Lower lobe of right lung (tissue), 2 donors: ENCODE measurements around the gene FBN1. TPM values are rescaled to one million over a fixed set of nuclear protein-coding genes. Genes with fewer than 3 reads are reported as not detected.
A peak's percentile ranks its signal among the peaks of the same experiment; 100 is the strongest.

ENCODE experiments used
- ATAC-seq, 2 donors: fragments of 200-7000 bp; cut with Tn5 transposase; one replicate each; pipeline ENCODE4 v1.9.1; 2020 to 2022; ENCODE audit warnings: mild to moderate bottlenecking in 2 of 2, moderate library complexity in 2 of 2
- DNase-seq: peaks from one replicate; pipeline ENCODE4 v3.0.0-alpha.2; 2020
- H3K27ac ChIP-seq: fragments of 200-600 bp; one replicate; pipeline ENCODE4 v1.8.0; 2022
- H3K27me3 ChIP-seq: fragments of 200-600 bp; one replicate; pipeline ENCODE4 v1.8.0; 2022; ENCODE audit warnings: low read depth
- H3K36me3 ChIP-seq: fragments of 200-600 bp; one replicate; pipeline ENCODE4 v1.8.0; 2022; ENCODE audit warnings: mild to moderate bottlenecking
- H3K4me1 ChIP-seq: fragments of 200-600 bp; one replicate; pipeline ENCODE4 v1.8.0; 2022
- H3K4me3 ChIP-seq: fragments of 200-600 bp; one replicate; pipeline ENCODE4 v1.8.0; 2022; ENCODE audit warnings: mild to moderate bottlenecking
- H3K9me3 ChIP-seq: fragments of 200-600 bp; one replicate; pipeline ENCODE4 v1.8.0; 2022
- intact Hi-C: fragments of 100-400 bp; cut with DNase I; formaldehyde crosslinking; loops from one replicate; pipeline ENCODE4 v1.11.0; 2022
- total RNA-seq: library from RNA; stranded (reverse); fragmentation: NEBNext Ultra II Directional; extraction: Animal tissue kit (Norgen Biotek cat#: 25700); gene quantifications from one replicate; pipeline ENCODE4 v1.2.1, GENCODE V29; 2021
- TF ChIP-seq, protein P1 (sequence below): fragments of 200-600 bp; IDR thresholded peaks from one replicate; pipeline ENCODE4 v1.8.0; 2022; ENCODE audit warnings: antibody characterized with exemption, mild to moderate bottlenecking
- donor health status: DM: no; HTN: yes; CAD: no; lungs with severe emphysema.

The FBN1 gene
- total RNA-seq, 1 donor from 2014 or later: 75.3 TPM

DNA sequence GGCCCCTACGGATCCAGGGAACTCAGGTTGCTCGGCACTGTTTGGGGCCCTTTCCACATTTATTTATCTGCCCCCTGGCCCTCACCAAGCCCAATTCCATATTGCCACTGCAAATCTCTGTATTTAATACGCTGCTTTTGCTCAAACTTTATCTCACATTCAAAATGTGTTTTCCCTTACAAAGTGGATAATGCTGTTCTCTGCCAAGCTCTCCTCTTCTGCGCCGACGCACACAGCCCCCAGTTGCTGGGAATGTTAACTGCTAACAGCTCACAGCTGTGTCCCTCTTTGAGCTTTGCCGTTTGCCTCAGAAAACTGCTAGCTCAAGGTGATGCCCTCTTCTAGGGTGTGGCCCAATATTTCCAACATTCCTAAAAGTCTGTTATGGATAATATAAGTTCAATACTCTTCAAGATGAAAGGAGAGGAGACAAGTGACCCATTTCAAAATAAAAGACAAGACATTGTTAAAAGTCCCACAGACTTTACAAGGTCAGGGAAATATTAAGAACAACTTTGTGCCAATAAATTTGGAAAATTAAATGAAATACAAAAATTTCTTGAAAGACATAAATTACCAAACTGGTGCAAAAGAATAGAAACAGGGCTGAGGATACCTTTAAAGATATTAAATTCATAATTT lies 12.6 kb upstream of the FBN1 start:
- TF ChIP-seq, protein P1, sequence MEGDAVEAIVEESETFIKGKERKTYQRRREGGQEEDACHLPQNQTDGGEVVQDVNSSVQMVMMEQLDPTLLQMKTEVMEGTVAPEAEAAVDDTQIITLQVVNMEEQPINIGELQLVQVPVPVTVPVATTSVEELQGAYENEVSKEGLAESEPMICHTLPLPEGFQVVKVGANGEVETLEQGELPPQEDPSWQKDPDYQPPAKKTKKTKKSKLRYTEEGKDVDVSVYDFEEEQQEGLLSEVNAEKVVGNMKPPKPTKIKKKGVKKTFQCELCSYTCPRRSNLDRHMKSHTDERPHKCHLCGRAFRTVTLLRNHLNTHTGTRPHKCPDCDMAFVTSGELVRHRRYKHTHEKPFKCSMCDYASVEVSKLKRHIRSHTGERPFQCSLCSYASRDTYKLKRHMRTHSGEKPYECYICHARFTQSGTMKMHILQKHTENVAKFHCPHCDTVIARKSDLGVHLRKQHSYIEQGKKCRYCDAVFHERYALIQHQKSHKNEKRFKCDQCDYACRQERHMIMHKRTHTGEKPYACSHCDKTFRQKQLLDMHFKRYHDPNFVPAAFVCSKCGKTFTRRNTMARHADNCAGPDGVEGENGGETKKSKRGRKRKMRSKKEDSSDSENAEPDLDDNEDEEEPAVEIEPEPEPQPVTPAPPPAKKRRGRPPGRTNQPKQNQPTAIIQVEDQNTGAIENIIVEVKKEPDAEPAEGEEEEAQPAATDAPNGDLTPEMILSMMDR: no peak
- H3K36me3 ChIP-seq: no peaks in the 10 kb centered on the region
- no peaks in the 10 kb centered on the region for H3K9me3 ChIP-seq
- H3K27me3 ChIP-seq: no peaks in the 10 kb centered on the region
- H3K4me1 ChIP-seq: no peaks in the 10 kb centered on the region
- H3K27ac ChIP-seq: no peak overlapping the region
- no peak for DNase-seq
- no peak overlapping the region for H3K4me3 ChIP-seq
- peak in 1 of 2 donors; percentile 21 for ATAC-seq
- intact Hi-C loops: no loop called here

DNA sequence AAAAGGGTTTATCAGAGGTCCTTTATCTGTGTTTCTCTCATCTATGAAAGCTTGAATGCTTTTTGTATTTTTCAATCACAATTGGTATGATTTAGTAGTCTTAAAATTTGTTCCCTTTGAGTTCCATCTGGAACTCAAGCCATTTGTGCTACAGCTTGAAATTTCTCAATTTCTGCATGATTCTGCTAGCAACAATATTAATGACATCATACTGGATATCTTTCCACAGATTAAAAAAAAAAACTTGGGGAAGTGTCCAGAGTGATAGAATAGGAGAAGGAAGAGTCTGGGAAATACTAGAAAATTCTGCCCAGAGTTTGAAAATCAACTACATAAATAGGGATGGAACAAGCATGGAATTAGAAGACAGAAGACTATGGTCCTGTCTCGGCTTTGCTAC lies 9.3 kb upstream of the FBN1 start:
- Histone ChIP-seq H3K27me3 (no peaks in the 10 kb centered on the region), H3K4me1 (no peaks in the 10 kb centered on the region), H3K9me3 (no peaks in the 10 kb centered on the region), H3K36me3 (no peaks in the 10 kb centered on the region), H3K4me3 (no peak overlapping the region), H3K27ac (no peak overlapping the region)
- TF ChIP-seq, protein P1: no peak
- ATAC-seq (no peak), DNase-seq (no peak)
- intact Hi-C loops: no loop called here

DNA sequence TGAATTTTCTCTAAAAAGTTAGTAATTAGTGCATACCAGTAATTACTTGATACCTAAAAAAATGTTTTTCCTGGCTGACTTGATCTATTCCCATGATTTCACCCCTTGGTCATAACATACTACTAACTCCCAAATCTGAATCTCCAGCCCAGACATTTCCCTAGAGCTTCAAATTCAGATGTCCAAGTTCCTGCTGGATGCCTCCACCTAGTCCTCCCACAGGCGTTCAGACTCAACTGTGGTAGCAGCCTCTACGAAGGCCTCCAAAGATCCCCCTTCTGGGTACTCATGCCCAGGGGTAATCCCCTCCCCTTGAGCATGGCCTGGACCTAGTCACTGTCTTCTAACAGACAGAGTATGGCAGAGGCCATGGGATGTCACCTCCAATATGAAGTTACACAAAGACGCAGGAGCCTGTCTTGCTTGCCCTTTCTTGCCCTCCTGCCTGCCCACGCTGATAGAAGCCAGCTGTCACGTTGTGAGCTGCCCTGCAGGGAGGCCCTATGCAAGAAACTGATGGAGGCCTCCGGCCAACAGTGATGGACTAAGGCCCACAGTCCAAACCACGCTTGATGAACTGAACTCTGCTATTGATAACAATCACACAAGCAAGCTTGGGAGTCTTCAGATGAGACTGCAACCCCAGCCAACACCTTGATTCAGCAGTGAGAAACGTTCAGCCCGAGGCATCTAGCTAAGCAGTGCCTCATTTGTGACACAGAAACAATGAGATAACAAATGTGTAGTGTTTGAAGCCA lies 8.6 kb upstream of the FBN1 start:
- intact Hi-C loops: no loop called here
- Histone ChIP-seq H3K27me3 (no peaks in the 10 kb centered on the region), H3K27ac (no peak overlapping the region), H3K9me3 (no peaks in the 10 kb centered on the region), H3K36me3 (no peaks in the 10 kb centered on the region), H3K4me1 (no peaks in the 10 kb centered on the region), H3K4me3 (no peak overlapping the region)
- DNase-seq (no peak), ATAC-seq (no peak)
- TF ChIP-seq, protein P1: no peak

DNA sequence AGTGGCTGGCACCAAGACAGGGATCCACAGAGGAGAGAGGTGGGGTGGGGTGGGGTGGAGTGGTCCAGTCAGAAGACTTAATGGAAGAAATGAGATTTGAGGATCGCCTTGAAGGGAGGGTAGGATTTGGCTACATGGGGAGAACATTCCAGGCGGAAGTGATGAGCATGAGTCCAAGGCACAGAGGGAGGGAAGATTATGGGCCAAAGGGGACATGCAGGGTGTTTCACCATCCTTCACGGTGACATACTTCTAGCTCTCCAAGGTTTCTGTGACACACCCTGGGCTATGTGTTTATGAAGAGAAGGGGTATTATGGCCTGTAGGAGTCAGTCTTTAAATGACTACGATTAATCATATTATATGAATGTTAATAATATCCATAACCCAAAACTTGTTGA lies 7.7 kb upstream of the FBN1 start:
- Histone ChIP-seq H3K9me3 (no peaks in the 10 kb centered on the region), H3K36me3 (no peaks in the 10 kb centered on the region), H3K27ac (no peak overlapping the region), H3K4me3 (no peak overlapping the region), H3K4me1 (no peaks in the 10 kb centered on the region), H3K27me3 (no peaks in the 10 kb centered on the region)
- DNase-seq (no peak), ATAC-seq (no peak)
- TF ChIP-seq, protein P1: no peak
- intact Hi-C loops: no loop called here

DNA sequence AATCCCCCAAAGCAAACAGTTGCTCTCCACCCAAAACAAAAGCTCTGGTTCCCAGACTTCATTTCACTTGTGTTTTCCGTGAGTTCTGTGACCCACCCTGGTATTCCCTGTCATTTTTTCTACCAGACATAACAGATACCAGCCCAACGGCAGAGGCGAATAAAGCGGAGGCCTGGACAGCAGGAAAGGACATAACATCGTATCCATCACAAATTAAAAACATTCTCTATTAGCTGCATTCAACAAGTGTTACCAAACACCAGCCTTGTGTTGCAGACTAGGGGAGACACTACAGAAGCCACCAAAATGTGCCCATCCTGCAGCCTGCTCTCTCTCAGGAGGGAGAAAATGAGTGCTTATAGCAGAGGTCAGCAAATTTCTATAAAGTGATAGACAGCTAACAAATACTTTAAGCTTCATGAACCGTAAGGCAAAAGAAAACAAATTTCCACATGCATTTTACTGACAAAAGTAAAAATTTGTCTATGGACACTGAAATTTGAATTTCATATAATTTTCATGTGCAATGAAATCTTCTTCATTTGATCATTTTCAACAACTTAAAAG lies 7.1 kb upstream of the FBN1 start:
- ATAC-seq (no peak), DNase-seq (no peak)
- Histone ChIP-seq H3K4me3 (no peak overlapping the region), H3K9me3 (no peaks in the 10 kb centered on the region), H3K27me3 (no peaks in the 10 kb centered on the region), H3K36me3 (no peaks in the 10 kb centered on the region), H3K4me1 (no peaks in the 10 kb centered on the region), H3K27ac (no peak overlapping the region)
- intact Hi-C loops: no loop called here
- TF ChIP-seq, protein P1: no peak
